A673 (cell line): Measurements from ENCODE around the gene IGSF21. TPM values are rescaled to one million over a fixed set of nuclear protein-coding genes. Genes with fewer than 3 reads are reported as not detected.

Experiments used
- BruUV-seq: library from RNA; stranded (reverse); fragments of 400-500 nt; replicated peaks from 2 replicates; lab custom pipeline; 2021; lab: Mats Ljungman, UMichigan
- CTCF ChIA-PET: fragments of 300-600 bp; sonication (Branson Sonifier 250); formaldehyde crosslinking; loops from one replicate; lab custom pipeline; 2022; ENCODE audit warnings: antibody characterized with exemption; lab: Charles Lee
- POLR2A ChIA-PET: fragments of 300-600 bp; sonication (Branson Sonifier 250); formaldehyde crosslinking; loops from one replicate; lab custom pipeline; 2022; ENCODE audit warnings: antibody characterized with exemption; ENCODE audit not compliant: low non-redundant PET; lab: Charles Lee
- DNase-seq: peaks from one replicate; pipeline ENCODE4 v3.0.0-alpha.2; 2015; ENCODE audit warnings: low spot score
- H3K27ac ChIP-seq: fragments of 200-600 bp; sonication (generic); 2 replicates; pipeline ENCODE4 v1.5.1; 2016; ENCODE audit warnings: mixed run types, low read depth, mild to moderate bottlenecking, mixed read lengths, antibody characterized with exemption, low read length; ENCODE audit not compliant: poor library complexity, severe bottlenecking
- H3K27me3 ChIP-seq: fragments of 200-600 bp; sonication (generic); replicated peaks from 2 replicates; pipeline ENCODE4 v1.6.1; 2017; ENCODE audit warnings: mixed run types, low read depth, mild to moderate bottlenecking, mixed read lengths, antibody characterized with exemption, low read length; ENCODE audit not compliant: insufficient read depth, poor library complexity
- H3K36me3 ChIP-seq: fragments of 200-600 bp; sonication (generic); 2 replicates; pipeline ENCODE4 v1.6.1; 2016; ENCODE audit warnings: mixed run types, mild to moderate bottlenecking, mixed read lengths, antibody characterized with exemption, low read length; ENCODE audit not compliant: insufficient read depth, poor library complexity, severe bottlenecking
- H3K4me1 ChIP-seq: fragments of 200-600 bp; sonication (generic); 2 replicates; pipeline ENCODE4 v1.6.1; 2017; ENCODE audit warnings: mixed run types, mild to moderate bottlenecking, mixed read lengths, antibody characterized with exemption, low read length; ENCODE audit not compliant: insufficient read depth, poor library complexity, severe bottlenecking
- H3K4me3 ChIP-seq: fragments of 200-600 bp; sonication (generic); 2 replicates; pipeline ENCODE4 v1.5.1; 2016; ENCODE audit warnings: low read depth, mixed run types, mild to moderate bottlenecking, mixed read lengths, low read length; ENCODE audit not compliant: poor library complexity, severe bottlenecking
- H3K9me3 ChIP-seq: fragments of 200-600 bp; sonication (generic); 2 replicates; pipeline ENCODE4 v1.6.1; 2016; ENCODE audit warnings: mixed run types, low read depth, mild to moderate bottlenecking, mixed read lengths, antibody characterized with exemption, low read length; ENCODE audit not compliant: poor library complexity, severe bottlenecking
- EZH2 ChIP-seq: fragments of 200-600 bp; sonication (generic); IDR thresholded peaks from 2 replicates; pipeline ENCODE4 v1.6.1; 2017; ENCODE audit warnings: borderline replicate concordance, low read depth, mild to moderate bottlenecking, mixed read lengths, antibody characterized with exemption, low read length; ENCODE audit not compliant: poor library complexity, severe bottlenecking
- intact Hi-C: fragments of 100-400 bp; cut with micrococcal nuclease; formaldehyde crosslinking; loops from one replicate; pipeline ENCODE4 v1.10.0; 2022; ENCODE audit not compliant: unreplicated experiment
- total RNA-seq: library from RNA; stranded (reverse); gene quantifications from 2 replicates; pipeline ENCODE4 v1.2.3, GENCODE V29; 2021
- TF ChIP-seq, protein P1 (sequence below): fragments of 300-800, 200-600 bp; sonication (generic); conservative IDR thresholded peaks from 2 replicates; pipeline ENCODE4 v1.5.1; 2017; ENCODE audit warnings: low read depth, mild to moderate bottlenecking, antibody characterized with exemption, low read length, moderate library complexity, mixed read lengths

The IGSF21 gene
- total RNA-seq, 1 experiment from 2014 or later: 3.2 TPM

DNA sequence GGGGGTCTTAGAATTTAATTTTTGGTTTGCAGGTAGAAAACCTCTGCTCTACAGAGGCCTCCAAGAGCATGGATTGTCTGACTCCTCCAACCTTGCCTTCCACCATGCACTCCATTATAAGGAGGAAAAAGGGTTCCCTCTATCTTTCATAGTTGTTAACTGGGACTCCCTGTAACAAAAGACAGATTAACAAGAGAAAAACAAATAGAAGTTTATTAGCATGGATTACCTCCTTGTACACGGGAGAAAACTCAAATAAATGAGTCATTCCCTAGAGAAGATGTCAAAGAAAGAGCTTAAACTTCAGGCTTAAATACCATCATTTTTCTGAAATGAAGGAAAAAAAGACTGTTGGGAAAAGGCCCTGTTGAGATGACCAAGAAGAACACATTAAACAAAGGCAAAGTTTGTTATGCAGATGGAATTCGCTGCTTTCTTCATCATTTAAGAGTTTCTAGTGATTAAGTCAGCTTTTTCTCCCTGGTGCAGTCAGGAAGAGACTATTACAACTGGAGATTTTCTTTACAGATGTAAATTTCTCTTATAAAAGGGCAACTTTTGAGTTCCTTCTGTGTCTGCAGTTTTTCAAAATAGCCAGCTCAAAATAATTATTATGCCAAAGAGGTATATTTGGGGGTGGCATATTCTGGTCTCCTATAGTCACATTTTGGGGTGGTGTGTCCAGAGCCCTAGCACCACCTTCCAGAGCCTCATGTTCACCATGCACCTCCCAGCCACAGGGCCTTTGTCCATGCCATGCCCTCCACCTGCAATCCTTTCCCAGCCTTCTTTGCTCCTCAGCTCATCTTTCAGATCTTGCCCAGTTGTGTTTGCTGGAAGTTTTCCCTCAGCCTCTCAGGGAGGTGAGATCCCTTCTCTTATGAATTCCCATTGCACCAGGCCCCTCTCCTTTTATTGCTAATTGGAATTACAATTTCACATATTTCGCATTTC is 310.0 kb downstream of the IGSF21 start:
- intact Hi-C loops: no loop called here

DNA sequence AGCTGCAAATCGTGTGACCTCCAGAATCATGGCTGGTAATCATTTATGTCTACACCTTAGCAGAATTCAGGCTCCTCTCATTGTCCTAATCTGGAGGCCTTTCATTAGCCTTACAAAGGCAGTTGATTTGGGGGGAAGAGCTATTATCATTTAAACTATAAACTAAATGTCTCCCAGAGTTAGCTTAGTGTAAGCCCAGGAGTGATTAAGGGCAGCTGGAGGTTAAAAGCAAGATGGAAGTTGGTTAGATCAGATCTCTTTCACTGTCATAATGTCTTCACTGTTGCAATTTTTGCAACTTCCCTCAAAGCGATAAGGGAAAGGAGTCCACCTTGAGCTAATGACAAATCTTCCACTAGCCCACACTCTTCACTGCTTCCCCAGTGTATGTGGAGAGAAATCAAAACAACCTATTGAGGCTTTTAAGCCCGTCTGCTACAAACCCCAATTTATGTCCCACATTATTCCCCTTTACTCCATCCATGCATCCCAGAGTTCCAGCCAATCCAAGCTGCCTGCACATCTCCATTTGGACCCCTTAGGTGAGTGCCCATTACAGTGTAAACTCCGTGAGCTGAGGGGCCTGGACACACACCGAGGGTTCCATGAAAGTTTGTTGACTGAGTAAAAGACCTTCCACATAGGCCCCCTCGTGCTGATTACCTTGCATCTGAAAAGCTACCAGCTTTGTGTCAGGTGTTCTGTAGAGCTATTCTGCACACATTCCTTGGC is 311.7 kb downstream of the IGSF21 start:
- intact Hi-C loops: no loop called here
- Histone ChIP-seq H3K27ac (no peak overlapping the region), H3K27me3 (no peaks in the 10 kb centered on the region), H3K36me3 (no peaks in the 10 kb centered on the region), H3K4me3 (no peak overlapping the region), H3K9me3 (no peaks in the 10 kb centered on the region), H3K4me1 (no peaks in the 10 kb centered on the region)
- no TSS peak for BruUV-seq
- ChIA-PET POLR2A (no interaction called here), CTCF (no interaction called here)
- no peak for DNase-seq
- no peak for TF ChIP-seq EZH2
- TF ChIP-seq, protein P1, sequence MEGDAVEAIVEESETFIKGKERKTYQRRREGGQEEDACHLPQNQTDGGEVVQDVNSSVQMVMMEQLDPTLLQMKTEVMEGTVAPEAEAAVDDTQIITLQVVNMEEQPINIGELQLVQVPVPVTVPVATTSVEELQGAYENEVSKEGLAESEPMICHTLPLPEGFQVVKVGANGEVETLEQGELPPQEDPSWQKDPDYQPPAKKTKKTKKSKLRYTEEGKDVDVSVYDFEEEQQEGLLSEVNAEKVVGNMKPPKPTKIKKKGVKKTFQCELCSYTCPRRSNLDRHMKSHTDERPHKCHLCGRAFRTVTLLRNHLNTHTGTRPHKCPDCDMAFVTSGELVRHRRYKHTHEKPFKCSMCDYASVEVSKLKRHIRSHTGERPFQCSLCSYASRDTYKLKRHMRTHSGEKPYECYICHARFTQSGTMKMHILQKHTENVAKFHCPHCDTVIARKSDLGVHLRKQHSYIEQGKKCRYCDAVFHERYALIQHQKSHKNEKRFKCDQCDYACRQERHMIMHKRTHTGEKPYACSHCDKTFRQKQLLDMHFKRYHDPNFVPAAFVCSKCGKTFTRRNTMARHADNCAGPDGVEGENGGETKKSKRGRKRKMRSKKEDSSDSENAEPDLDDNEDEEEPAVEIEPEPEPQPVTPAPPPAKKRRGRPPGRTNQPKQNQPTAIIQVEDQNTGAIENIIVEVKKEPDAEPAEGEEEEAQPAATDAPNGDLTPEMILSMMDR: no peak

More for the DNA sequence above, 310.0 kb downstream of the IGSF21 start:
- CTCF ChIA-PET: no interaction called here
- H3K27me3 ChIP-seq: no peaks in the 10 kb centered on the region
- POLR2A ChIA-PET: no interaction called here
- H3K27ac ChIP-seq: no peak overlapping the region
- H3K9me3 ChIP-seq: peaks cover under 1% of the 10 kb centered on the region
- DNase-seq: no peak
- H3K4me3 ChIP-seq: no peak overlapping the region
- BruUV-seq: no TSS peak
- TF ChIP-seq, protein P1: no peak
- no peak for TF ChIP-seq EZH2
- H3K4me1 ChIP-seq: no peaks in the 10 kb centered on the region
- H3K36me3 ChIP-seq: no peaks in the 10 kb centered on the region

DNA sequence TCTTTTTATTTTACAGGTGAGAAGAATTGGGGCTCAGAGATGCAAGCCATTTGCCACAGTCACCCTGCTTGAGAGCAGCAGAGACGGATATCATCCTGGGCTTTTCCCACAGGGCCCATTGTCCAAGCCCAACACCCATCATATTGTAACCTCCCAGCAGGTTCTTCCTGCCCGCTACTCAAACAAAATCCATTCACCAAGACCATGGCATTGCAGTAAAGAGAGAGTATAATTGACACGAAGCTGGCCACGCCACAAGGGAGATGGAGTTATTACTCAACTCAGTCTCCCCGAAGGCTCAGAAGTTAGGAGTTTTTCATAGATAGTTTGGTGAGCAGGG is 312.2 kb downstream of the IGSF21 start:
- no peaks in the 10 kb centered on the region for H3K27me3 ChIP-seq
- H3K4me3 ChIP-seq: no peak overlapping the region
- no peaks in the 10 kb centered on the region for H3K9me3 ChIP-seq
- BruUV-seq: no TSS peak
- H3K27ac ChIP-seq: no peak overlapping the region
- TF ChIP-seq EZH2: no peak
- TF ChIP-seq, protein P1: no peak
- DNase-seq: no peak
- ChIA-PET CTCF (no interaction called here), POLR2A (no interaction called here)
- no peaks in the 10 kb centered on the region for H3K36me3 ChIP-seq
- H3K4me1 ChIP-seq: no peaks in the 10 kb centered on the region
- intact Hi-C loops: no loop called here
